HG02759 (cell line): Measurements from ENCODE around the gene ALPK1.
A peak's percentile ranks its signal among the peaks of the same experiment; 100 is the strongest.
"Not testable (repeated sequence)": the region's sequence is repeated elsewhere in the genome, so short reads cannot be mapped to it uniquely, and the experiment has no call there.

ENCODE experiments used
- ATAC-seq: cut with Tn5 transposase; IDR thresholded peaks from one replicate; pipeline ENCODE4 v1.9.1; 2021; ENCODE audit warnings: mild to moderate bottlenecking, moderate library complexity; ENCODE audit not compliant: unreplicated experiment

Gene ALPK1

DNA sequence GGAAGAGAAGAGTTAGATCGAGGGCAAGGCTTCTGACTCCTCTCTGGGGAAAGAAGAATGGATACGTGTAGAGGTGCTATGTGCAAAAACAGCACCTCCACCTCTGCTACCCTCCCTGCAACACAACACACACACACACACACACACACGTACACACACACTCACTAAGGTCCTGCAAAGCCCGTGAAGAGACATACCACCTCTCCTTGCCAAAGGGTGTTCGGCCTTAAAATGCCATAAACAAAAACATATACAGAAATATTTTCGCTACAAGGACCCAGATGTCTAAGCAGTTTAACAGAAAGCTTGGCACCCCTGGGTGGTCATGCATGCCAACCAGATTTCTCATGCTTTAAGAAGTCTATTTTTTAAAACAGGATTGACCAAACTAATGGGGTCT lies 13.0 kb upstream of the ALPK1 start:
- ATAC-seq = no peak

DNA sequence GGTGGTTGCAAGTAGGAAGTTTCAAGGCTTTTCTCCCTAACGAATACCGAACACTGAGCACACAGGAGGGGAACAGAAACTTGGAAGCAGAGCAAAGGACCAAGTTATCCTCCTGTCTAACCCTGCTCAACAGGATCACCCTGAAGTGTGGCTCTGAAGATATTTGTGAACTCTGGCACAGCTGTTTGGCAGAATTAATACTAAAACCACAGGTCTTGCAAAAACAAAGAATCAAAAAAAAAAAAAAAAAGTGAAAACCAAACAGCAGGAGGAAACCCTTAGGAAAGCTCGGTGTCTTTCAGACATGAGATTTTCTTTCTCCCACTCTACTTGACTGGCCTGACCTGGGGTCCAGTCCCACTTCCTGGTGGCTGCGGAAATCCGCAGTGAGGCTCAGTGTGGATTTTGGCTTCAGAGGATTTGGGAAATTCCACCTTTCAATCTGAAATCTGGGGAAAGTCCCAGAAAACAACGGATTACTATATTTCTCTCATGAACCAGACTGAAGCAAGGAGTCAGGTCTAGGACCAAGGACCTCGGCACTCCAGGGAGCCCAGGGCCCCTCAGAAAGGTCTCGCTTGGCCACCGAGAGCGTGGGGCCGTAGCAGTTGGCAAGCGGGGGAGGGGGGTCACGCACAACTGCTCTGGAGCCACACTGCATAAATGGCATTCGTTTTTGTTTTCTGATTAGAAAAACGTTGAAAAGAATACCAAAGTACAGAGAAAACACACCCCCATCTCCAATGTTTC lies 12.3 kb upstream of the ALPK1 start:
- ATAC-seq = no peak

DNA sequence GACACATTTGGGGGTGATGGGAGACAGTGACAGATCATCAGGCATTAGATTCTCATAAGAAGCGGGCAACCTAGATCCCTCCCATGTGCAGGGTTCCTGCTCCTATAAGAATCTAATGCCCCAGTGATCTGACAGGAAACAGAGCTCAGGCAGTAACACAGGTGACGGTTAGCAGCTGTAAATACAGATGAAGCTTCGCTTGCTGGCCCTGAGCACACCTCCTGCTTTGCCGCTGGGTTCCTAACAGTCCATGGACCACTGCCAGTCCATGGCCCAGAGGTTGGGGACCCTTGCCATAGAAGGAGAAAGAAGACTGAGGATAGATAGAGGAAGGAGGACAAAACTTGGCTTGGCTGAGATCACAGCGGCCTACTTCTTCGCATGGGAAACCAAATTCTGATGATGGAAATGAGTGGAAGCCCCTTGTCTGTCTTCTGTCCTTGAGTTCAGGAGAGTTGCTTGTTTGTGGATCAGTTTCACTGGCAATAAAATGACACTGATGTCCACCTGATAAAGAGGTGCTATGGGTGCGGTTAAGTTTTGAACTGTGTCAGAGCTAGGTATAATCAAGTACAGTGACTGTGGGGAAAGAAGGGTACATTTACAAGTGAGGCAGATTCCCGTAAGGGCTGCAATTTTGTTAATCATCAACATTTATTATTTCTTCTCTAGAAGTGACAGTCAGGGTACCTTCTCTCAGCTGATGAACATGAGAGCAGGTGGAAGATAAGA lies 9.7 kb upstream of the ALPK1 start:
- peak; percentile 22 for ATAC-seq

DNA sequence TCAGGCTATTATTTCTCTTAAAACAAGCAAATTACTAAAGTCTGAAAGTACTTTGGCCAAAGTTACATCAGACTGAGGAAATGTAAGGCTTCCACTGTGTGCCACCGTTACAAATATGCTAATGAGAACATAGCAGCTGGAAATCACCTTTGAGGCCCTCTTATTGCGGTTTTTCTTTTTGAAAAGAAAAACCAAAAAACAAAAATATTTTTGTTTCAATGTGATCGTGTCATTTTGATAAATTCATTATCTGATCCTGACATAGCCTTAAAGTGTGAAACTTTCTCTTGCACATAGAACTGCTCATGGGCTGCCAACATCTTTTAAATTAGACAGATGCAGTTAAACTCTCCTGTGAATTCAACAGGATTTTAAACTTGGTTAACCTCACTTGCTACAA lies 8.7 kb upstream of the ALPK1 start:
- peak; percentile 19 for ATAC-seq

DNA sequence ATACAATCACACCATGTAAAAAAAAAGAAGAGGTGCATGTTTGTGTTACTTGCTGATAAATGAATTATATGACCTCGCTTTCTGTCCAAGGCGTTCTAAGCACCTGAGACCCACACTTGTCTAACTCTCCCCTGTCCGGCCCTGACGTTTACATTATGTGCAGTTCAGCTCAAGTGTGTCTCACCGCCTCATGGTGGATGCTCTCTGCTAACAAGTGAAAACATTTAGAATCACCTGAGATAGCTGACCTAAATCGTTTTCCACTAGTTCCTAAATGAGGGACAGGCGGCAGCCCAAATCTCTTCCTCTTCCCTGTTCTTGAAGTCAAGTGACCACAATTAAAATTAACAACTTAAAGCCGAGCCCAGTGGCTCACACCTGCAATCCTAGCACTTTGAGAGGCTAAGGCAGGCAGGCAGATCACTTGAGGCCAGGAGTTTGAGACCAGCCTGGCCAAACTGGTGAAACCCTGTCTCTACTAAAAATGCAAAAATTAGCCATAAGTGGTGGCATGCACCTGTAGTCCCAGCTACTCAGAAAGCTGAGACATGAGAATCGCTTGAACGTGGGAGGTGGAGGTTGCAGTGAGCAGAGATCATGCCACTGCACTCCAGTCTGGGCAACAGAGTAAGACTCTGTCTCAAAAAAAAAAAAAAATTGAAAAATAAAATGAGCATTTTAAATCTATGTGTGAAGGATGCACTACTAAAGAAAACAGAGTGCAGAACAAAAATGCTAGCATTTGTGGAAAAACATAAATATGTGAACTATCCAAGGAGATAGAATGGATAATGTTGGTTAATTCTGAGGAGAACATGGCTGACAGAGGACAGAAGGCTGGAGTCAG lies 7.5 kb upstream of the ALPK1 start:
- no peak for ATAC-seq

DNA sequence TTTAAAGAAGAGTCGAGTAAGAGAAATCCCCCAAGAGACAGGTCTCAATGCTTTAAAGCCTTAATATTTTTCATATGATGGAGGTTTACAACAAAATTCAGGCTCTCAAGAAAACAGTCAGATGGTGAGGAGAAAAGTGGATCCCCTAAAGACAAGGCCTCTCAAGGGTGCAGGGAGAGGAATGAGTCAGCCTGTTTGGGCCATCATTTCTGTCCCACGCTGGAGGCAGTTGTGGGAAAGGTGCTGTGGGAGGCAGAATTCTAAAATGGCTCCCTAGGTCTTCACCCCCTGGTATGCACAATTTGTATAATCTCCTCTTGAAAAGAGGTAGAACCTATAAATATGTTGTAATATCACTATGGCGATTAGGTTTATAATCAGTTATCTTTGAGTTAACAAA lies 6.8 kb upstream of the ALPK1 start:
- peak; percentile 28 for ATAC-seq

DNA sequence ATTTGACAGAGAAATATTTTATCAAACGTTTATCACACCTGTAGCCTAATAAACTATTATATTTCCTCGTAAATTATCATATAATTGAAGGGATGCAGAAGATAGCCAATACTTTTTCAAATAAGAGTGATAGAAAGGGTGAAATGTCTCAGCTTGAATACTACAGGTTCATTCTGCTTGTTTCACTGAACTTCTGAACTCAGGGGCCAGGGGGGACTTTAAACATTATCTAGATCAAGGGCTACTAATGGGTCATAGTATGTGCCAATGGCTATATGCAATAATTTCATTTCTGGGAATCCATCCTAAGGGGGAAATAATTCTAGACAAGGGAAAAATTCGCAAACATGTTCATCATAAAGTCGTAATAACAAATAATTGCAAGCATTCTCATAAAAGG lies 2.6 kb downstream of the ALPK1 start:
- ATAC-seq = no peak

DNA sequence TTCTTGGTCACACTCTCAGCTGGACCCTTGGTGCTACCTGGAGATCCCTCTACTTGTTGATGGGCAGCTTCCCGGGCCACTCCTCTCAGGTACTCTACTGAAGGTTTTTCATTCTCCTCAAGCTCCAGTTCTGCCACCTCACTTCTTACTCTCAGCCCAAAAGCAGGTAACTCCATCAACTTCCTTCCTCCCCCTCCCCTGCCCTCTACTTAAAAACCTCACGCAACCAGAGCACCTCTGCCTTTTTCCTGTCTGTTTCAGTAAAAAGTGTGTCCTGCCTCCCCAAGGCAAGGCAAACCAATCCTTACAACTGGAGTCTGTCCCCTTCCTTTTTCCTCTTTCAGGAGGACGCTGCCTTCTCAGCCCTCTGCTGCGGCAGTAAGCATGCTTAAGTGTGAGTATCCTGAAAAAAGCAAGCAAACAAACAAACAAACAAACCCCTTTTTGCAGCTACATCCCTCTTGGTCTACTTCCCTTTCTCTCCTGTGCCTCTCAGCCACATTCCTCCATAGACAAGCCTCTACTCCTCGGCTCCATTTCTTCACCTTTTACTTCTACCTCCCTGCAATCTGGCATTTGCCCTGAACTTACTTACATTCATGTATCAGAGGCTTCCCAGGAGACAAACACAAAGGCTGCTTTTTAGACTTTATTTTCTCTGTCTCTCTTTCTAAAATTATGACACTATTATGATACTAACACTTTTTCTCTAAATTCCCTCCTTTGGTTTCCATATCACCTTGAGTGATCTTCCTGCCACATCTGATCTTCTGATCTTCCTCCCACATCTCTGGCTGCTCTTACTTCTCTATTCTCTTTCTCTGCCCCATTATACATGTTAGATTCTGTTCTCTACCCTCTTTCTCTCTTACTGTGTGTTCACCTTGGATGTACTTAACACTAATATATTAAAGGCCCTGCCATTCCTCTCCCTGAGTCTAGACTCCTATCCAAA lies 5.4 kb downstream of the ALPK1 start:
- no peak for ATAC-seq

DNA sequence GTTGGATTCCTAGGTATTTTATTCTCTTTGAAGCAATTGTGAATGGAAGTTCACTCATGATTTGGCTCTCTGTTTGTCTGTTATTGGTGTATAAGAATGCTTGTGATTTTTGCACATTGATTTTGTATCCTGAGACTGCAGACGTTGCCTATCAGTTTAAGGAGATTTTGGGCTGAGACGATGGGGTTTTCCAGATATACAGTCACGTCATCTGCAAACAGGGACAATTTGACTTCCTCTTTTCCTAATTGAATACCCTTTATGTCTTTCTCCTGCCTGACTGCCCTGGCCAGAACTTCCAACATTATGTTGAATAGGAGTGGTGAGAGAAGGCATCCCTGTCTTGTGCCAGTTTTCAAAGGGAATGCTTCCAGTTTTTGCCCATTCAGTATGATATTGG lies 8.3 kb downstream of the ALPK1 start:
- not testable (repeated sequence) for ATAC-seq

DNA sequence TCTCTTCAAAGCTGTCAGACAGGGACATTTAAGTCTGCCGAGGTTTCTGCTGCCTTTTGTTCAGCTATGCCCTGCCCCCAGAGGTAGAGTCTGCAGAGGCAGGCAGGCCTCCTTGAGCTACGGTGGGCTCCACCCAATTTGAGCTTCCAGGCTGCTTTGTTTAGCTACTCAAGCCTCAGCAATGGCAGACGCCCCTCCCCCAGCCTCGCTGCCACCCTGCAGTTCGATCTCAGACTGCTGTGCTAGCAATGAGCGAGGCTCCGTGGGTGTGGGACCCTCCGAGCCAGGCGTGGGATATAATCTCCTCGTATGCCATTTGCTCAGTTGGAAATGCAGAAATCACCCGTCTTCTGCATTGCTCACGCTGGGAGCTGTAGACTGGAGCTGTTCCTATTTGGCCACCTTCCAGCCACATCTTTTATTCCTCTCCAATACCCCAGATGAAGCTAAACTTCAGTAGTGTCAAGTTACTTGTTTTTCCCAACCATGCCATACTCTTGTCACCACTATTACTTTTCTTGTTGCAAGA lies 12.2 kb downstream of the ALPK1 start:
- not testable (repeated sequence) for ATAC-seq

DNA sequence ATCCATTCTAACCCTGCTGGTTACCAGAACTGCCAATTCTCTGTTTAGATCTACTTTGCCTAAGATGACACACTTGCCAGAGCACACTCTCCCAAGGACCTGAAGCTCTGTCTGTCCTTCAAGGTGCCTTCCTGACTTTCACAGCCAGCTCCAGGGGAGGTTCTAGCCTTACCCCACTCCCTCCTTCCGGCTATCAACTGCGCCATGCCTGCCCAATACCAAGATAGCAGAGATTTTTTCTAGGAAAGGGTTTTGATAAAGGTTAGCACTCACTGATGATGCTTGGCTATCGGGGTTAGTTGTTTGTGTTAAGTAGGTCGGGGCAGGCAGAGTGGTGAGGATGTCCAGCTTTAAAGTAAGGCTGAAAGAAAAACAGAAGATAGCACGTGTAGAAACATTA lies 14.3 kb downstream of the ALPK1 start:
- ATAC-seq = no peak

DNA sequence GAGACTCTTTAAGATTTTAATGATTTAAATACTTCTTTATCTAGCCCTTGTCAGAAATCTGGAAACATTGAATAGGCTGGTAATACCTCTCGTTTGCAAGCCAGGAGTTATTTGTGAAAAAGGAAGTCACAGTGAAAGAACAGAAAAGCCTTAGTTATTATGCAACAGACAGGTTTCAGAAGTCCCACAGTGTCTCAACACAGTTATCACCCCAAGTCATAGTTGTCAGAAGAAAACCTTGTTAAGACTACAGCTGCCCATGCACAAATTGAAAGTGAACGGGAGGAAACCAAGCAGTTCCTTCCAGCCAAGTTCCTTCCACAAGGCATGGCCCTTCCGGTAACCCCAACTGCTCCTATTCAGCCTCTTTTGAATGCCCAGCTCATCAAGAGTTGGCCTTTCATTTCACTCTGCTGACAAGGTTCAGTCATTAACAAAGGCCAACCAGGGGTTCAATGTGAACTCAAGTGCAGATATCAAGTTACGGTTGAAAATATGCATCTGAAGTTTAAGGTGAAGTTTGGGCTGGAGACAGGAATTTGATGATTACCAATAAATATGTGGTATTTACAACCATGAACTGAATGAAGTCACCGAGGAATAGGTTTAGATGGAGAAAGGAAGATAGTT lies 15.6 kb downstream of the ALPK1 start:
- peak; percentile 97 for ATAC-seq

DNA sequence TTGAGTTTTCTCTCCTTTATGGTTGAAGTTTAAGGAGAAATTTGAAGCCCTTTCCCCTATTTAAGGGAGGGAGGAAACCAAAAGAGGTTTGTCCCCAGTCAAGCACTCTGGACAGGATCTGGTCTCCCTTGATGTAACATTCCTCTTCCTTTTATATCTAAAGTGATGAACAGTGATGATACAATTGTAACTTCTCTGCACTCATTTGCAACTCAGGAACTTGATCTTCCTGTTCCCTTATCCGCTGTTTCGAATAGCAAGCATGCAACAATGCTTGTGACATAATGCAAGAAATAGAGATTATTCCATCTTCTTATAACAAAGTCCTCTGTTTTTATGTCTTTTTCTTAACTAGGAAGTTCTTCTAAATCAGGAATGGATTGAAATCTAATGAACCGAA lies 18.3 kb downstream of the ALPK1 start:
- no peak for ATAC-seq

DNA sequence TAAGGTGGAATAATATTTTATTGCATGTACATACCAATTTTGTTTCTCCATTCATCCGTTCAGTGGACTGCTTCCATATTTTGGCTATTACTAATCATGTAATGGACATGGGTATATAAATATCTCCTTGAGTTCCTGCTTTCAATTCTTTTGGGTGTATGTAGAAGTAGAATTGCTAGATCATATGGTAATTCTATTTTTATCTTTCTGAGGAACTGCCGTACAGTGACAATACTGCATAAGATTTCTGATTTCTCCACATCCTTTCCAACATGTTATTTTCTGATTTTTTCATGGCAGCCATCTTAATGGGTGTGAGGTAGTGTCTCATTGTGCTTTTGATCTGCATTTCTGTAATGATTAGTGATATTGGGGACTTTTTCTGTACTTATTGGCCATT lies 19.2 kb downstream of the ALPK1 start:
- no peak for ATAC-seq

DNA sequence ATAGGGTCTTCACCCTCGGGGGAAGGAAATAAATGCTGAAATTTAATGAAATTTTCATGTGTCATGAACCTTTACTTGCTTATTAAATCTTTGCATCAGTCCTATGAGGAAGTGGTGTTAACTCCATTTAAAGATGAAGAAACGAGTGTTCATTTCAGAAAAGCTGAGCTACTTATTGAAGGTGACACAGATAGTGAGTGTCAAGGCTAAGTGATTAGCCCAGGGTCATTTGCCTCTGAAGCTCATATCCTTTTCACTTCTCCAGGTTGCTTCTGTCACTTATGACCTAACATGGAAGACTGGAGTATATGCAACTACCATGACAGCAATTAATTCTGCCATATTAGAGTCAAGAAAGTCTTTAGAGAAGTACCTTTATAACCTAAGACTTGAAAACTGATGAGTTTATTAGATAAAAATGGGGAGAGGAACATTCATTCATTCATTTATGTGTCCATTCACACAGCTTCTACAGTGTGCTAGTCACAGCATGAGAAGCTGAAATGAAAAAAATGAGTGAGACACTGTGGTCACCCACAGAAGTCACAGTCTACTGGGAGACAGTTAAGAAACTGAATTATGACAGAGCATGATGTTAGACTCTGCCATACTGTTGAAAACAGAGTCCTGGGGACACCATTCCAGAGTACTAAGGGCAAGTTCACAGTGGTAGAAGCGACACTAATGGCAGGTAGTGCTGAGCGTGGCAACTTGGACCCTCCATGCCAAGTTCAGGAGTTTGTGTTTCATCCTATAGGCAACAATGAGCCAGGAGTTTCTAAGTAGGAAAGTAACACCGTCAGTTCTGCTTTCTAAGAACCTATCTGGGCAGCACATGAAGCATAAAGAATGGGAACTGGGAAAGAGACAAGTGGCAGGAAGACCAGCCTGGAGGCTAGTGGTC lies 21.3 kb downstream of the ALPK1 start:
- peak; percentile 98 for ATAC-seq

DNA sequence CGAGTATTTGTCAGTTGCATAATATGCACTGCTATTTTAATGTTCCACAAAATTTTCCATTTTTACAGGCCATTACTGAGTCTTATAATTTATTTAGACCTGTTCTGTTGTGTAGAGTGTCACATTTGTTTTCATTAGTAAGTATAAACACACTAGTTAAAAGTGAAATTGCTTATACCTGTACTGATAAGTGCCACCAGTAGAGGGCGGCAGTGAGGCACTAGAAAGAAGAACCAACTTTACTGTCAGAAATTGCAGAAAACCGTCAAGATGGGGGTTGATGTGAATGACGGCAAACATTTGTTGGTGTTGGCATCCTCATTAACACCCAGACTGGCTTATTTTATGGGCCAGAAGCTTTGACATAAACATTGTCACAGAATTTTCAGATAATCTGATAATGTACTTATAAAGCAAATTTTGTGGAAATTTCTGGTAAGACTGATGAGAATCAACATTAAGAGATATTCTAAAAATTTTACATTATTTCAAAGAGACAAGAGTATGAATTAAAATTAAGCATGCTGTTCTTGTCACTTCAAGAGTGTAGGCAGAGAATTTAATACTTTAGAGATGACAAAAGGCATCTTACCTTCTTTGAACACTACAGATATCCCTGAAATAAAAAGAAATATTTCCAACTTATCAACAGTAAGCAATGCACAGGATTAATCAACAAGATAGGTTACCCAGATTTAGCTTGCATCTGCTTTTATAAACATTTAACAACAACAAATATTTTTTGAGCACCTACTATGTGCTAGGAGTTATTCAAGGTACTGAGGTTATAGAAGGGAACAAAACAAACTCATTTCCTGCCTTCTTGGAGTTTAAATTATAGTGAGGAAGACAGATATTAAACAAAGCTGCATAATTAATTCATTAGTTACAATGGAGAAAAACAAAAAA lies 24.9 kb downstream of the ALPK1 start:
- no peak for ATAC-seq

DNA sequence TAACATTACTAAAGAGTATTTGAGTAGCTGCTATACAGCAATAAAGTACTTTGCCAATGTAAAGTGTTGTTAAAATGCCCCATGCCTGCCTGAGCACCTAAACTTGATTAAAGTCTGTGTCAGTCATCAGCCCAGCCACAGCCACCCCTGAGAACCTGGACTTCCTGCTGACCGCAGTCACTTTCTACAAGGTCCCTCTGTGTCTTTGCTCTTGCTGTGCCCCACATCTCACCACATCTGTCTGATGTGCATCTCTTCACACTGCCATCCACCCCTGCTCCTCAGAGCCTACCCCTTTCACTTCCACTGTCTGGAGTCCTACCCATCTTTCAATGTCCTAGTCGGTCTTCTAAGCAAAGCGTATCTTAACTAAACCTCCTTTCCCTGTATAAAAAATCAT lies 25.7 kb downstream of the ALPK1 start:
- no peak for ATAC-seq

DNA sequence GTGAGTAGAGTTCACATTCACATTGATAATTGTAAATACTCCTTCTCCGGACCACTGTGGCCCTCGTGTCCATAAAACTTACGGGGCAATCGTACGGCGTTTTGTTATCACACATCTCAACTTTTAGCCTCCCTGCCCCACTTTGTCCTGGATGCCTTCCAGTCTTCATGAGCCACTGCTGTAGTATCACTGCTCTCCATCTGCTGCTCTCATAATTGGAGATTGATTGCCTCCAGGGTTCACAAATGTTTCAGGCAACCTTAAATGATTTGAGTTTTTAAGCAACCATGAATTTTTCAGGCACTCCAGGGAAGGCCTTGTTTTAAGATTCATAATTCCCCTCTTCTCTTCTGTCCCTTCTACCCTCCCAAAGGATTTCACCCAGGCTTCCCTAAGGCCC lies 28.4 kb downstream of the ALPK1 start:
- no peak for ATAC-seq
